DND-41 (cell line): ENCODE results near the gene EED.

Experiments
- CTCF ChIP-seq: IDR thresholded peaks from 2 replicates; pipeline ENCODE4 v1.5.1; 2012; ENCODE audit warnings: borderline replicate concordance, low read length, moderate library complexity, mild to moderate bottlenecking; ENCODE audit not compliant: poor library complexity, severe bottlenecking; ENCODE audit errors: extremely low read depth
- EZH2 ChIP-seq: IDR thresholded peaks from 3 replicates; pipeline ENCODE4 v1.6.1; 2012; ENCODE audit warnings: borderline replicate concordance, low read depth, mild to moderate bottlenecking, moderate library complexity, low read length, inconsistent platforms; ENCODE audit not compliant: severe bottlenecking

DNA sequence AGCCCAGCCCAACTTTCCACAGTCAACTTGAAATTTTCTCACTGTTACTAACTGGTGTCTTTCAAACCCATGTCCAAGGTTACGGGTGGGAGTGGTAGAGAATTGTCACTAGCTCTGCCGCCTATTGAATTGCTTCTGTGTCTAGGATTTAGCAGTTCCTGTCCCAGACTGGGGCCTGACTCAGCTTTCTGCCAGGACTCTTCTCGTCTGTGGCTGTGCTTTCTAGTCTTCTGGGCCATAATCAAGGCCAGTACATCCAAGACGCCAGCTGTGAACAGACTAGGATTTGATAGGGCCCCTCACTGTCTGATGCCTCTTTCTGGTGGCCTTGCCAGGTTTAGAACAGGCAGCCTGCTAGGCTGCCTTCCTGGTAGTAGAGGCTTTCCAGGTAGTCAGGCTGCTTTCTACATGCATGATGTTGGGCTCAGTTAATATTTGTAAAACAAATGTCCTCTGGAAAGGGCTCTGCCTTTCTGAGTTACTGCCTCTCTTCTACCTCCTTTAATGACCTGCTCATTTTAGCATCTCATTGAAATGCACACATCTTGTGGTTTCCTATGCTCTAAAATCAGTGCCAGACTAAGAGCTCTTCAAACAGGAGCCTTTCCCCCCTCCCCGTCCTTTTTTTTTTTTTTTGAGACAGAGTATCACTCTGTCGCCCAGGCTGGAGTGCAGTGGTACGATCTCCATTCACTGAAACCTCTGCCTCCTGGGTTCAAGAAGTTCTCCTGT, 44.4 kb downstream of the EED start:
- no peak for TF ChIP-seq CTCF
- no peak for TF ChIP-seq EZH2
